ENCODE measurements around the gene TMEM132A. TPM values are rescaled to one million over a fixed set of nuclear protein-coding genes. Genes with fewer than 3 reads are reported as not detected.
A peak's percentile ranks its signal among the peaks of the same experiment; 100 is the strongest.

TMEM132A gene
- total and polyA plus RNA-seq, 10 of the 15 experiments (the other 5 are each of a cell fraction or from before 2014, with no cell fraction given) = 0.16 to 25.0 (median 4.3) TPM

- no peaks in the 10 kb centered on the region for H3K4me1 ChIP-seq (ENCODE audit: control insufficient read depth, insufficient read depth, low read length)
- no peak overlapping the region for H2AFZ ChIP-seq (ENCODE audit: control insufficient read depth, low read depth, low read length)
- no peak overlapping the region for H3K27ac ChIP-seq (ENCODE audit: control insufficient read depth, insufficient read depth)
- RAD21 ChIA-PET (ENCODE audit: unreplicated experiment) = interaction anchor here (0.8 to 2.4 kb wide), 5 partner anchors 9 to 82 kb away, joined by 3 to 11 read pairs (median 6); no protein-coding TSS in a partner anchor
- H3K36me3 ChIP-seq (ENCODE audit: control insufficient read depth in 2 of 2, insufficient read depth in 2 of 2, low read length in 1 of 2) = no peaks in the 10 kb centered on the region
- intact Hi-C loops (cut with micrococcal nuclease; ENCODE audit: unreplicated experiment) = no loop called here
- peak; percentile 61; the same call in 1 of the 2 replicates for TF ChIP-seq ATF7 (IDR thresholded peaks at IDR 0.05; ENCODE audit: low read depth)
- peak; percentile 33; the same call in 1 of the 2 replicates for TF ChIP-seq NR2F1 (conservative IDR thresholded peaks at IDR 0.05)
- TF ChIP-seq IKZF2 (IDR thresholded peaks at IDR 0.05) = peak; percentile 49 to 60; a peak in 2 of 4 replicates
- no peak for TF ChIP-seq MYC (IDR thresholded peaks at IDR 0.05; ENCODE audit: insufficient read depth, insufficient read length, insufficient replicate concordance, low read length, severe bottlenecking)
- no peak for TF ChIP-seq TAF1 (IDR thresholded peaks at IDR 0.05; ENCODE audit: borderline replicate concordance, low read depth, low read length)
- TF ChIP-seq DPF2 (IDR thresholded peaks at IDR 0.05) = peak; percentile 38; the same call in 1 of the 2 replicates
- TF ChIP-seq RUNX3 (IDR thresholded peaks at IDR 0.05; ENCODE audit: low read length) = peak; percentile 79
- TF ChIP-seq KLF5 (IDR thresholded peaks at IDR 0.05; ENCODE audit: partially characterized antibody) = no peak
- TF ChIP-seq NFIC (IDR thresholded peaks at IDR 0.05; ENCODE audit: low read depth, low read length) = peak; percentile 50; the same call in 1 of the 2 replicates
- no peak for TF ChIP-seq NKRF (conservative IDR thresholded peaks at IDR 0.05)
- TF ChIP-seq CREB1 (IDR thresholded peaks at IDR 0.05; ENCODE audit: low read depth) = 0 out of 2 replicates have a peak, but pooled peaks have one; percentile 18
- TF ChIP-seq IKZF1 (conservative IDR thresholded peaks at IDR 0.05) = peak; percentile 74
- TF ChIP-seq SREBF1 (IDR thresholded peaks at IDR 0.05; ENCODE audit: low read length) = no peak
- no peak for TF ChIP-seq BHLHE40 (IDR thresholded peaks at IDR 0.05; ENCODE audit: borderline replicate concordance in 1 of 2, low read depth in 2 of 2, low read length in 1 of 2)
- no peak for TF ChIP-seq E2F4 (IDR thresholded peaks at IDR 0.05; ENCODE audit: low read depth, low read length)
- SMC1A ChIA-PET (ENCODE audit: uncharacterized antibody, unreplicated experiment) = interaction anchor here (0.9 to 2.3 kb wide), 9 partner anchors 7 to 205 kb away, joined by 3 to 8 read pairs (median 3); no protein-coding TSS in a partner anchor
- H3K4me2 ChIP-seq (ENCODE audit: control insufficient read depth, insufficient read depth) = no peak overlapping the region
- 23% methylated on average over 10 of the region's 10 CpGs for WGBS (ENCODE audit: insufficient coverage, insufficient replicate concordance, low lambda C conversion rate, missing lambda C conversion rate)
- ATAC-seq (peak; percentile 71), DNase-seq (ENCODE audit: low read depth, low spot score) (peak; percentile 21), FAIRE-seq (no peak)
- in situ Hi-C loops (cut with MboI) = no loop called here
- no peaks in the 10 kb centered on the region for H3K9me3 ChIP-seq (replicated peaks; ENCODE audit: control insufficient read depth, insufficient read depth, low read length)
- H3K79me2 ChIP-seq (ENCODE audit: control insufficient read depth, insufficient read depth, low read length) = no peaks in the 10 kb centered on the region
- POLR2A ChIA-PET = interaction anchor here (0.9 kb wide), 1 partner anchor 63 kb away, joined by 3 read pairs; no protein-coding TSS in a partner anchor
- H3K4me3 ChIP-seq = no peak overlapping the region
- no peak overlapping the region for H3K9ac ChIP-seq (ENCODE audit: control insufficient read depth, insufficient read depth, low read length)
- H4K20me1 ChIP-seq (ENCODE audit: control insufficient read depth, insufficient read depth) = no peaks in the 10 kb centered on the region
- BruUV-seq (replicated peaks) = no TSS peak
- no peaks in the 10 kb centered on the region for H3K27me3 ChIP-seq (replicated peaks in 1 of 2; ENCODE audit: control insufficient read depth in 2 of 2, insufficient read depth in 2 of 2, low read length in 1 of 2)
- CTCF ChIA-PET = interaction anchor here (0.6 to 4.7 kb wide), 7 partner anchors 8 to 209 kb away, joined by 3 to 21 read pairs (median 5); partner anchors contain the start of gene CD6
These were observed 54.5 kb downstream of the TMEM132A start for GRCh38 chr11:60978546-60979380.
